ENCODE measurements around the gene VOPP1. TPM values are rescaled to one million over a fixed set of nuclear protein-coding genes. Genes with fewer than 3 reads are reported as not detected.
"Not testable (repeated sequence)": the region's sequence is repeated elsewhere in the genome, so short reads cannot be mapped to it uniquely, and the experiment has no call there.

The VOPP1 gene
- total RNA-seq, 1 experiment from 2014 or later: 49.9 TPM

DNA sequence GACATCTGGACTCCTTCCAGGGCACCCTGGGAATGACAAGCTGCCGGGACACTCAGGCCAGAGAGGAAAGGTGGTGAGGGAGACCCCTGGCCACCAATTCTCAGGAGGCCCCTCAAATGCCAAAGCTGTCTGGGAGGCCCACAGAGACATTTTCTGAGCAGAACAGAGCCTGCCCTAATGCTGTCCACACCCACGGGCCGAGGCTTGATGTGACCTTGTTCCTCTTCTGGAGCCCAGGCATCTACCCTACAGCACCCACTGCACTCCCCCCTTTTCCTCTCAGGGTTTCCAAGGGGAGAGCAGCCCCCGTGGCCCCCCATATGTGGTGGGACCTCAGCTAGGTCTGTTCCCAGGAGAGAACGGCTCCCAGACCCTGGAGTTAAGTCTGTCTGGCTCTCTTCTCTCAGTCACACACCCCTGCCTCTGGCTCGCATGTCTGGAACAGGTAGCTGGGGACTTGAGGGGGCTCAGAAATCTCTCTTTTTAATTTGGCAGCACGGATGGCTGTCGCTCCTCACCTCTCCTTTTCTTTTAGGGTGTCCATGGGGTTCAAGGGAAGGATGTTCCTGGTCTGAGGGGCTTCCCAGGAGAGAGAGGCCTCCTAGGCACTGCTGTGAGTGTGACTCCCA, 16.8 kb upstream of the VOPP1 start:
- in situ Hi-C loops (cut with HindIII; ENCODE audit: low pct_unique_long_range_greater_than_20kb, low sequenced_read_pairs): no loop called here
- DNase-seq (ENCODE audit: low read depth, low spot score): no peak

DNA sequence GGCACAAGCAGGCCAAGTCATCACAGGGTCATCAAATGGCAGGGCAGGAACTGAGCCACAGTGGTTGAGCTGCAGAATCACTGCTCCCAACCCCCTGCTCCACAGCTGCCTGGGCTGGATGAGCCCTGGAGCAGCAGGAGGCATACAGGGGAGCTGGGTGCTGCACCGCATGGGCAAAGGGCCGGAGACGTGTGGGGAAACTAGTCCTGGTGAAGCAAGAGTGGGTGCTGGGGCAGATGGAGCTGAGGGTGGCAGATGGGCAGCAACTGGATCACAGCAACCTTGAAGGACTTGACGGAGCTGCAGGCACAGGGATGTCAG, 16.0 kb upstream of the VOPP1 start:
- DNase-seq (ENCODE audit: low read depth, low spot score): no peak
- in situ Hi-C loops (cut with HindIII; ENCODE audit: low pct_unique_long_range_greater_than_20kb, low sequenced_read_pairs): no loop called here

GRCh38 chr7:55587687-55588378, 15.5 kb upstream of the VOPP1 start:
- in situ Hi-C loops (cut with HindIII; ENCODE audit: low pct_unique_long_range_greater_than_20kb, low sequenced_read_pairs): no loop called here
- no peak for DNase-seq (ENCODE audit: low read depth, low spot score)

GRCh38 chr7:55582656-55583055, 10.4 kb upstream of the VOPP1 start:
- in situ Hi-C loops (cut with HindIII; ENCODE audit: low pct_unique_long_range_greater_than_20kb, low sequenced_read_pairs); DNase-seq (ENCODE audit: low read depth, low spot score): not testable (repeated sequence)

DNA sequence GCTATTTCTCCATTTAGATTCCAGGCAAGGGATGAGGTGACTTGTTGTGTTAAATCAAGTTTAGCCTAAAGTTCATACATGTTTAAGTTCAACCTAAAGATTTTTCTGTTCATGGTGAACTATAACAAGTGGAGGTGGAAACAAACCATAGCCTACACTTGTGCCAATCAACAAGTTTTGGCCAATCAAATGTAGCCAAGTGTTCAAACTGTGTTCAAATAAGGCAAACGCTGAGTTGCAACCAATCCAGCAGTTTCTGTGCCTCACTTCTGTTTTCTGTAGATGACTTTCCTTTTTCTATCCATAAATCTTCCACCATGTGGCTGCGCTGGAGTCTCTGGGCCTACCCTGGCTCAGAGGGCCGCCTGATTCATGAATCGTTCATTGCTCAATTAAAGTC, 4.5 kb upstream of the VOPP1 start:
- no peak for DNase-seq (ENCODE audit: low read depth, low spot score)
- in situ Hi-C loops (cut with HindIII; ENCODE audit: low pct_unique_long_range_greater_than_20kb, low sequenced_read_pairs): no loop called here

- in situ Hi-C loops (cut with HindIII; ENCODE audit: low pct_unique_long_range_greater_than_20kb, low sequenced_read_pairs): no loop called here
- DNase-seq (ENCODE audit: low read depth, low spot score): no peak
Observed at GRCh38 chr7:55575733-55576132, 3.4 kb upstream of the VOPP1 start.

DNA sequence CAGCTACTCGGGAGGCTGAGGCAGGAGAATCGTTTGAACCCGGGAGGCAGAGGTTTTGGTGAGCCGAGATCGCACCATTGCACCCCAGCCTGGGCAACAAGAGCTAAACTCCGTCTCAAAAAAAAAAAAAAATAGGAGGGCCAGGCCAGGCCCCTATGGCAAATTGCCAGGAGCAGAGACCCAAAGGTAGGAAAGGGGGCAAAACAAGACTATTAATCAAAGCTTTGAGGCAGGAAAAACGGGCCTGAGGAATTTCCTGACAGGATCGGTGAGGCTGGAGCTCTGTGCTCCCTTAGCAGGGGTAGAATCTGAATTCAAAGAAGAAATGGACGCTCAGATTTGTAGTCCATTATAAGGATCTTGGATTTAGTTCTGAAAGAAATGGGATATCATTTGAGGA, 2.8 kb upstream of the VOPP1 start:
- DNase-seq (ENCODE audit: low read depth, low spot score): no peak
- in situ Hi-C loops (cut with HindIII; ENCODE audit: low pct_unique_long_range_greater_than_20kb, low sequenced_read_pairs): no loop called here

GRCh38 chr7:55574051-55574717, 1.9 kb upstream of the VOPP1 start:
- DNase-seq (ENCODE audit: low read depth, low spot score): no peak
- in situ Hi-C loops (cut with HindIII; ENCODE audit: low pct_unique_long_range_greater_than_20kb, low sequenced_read_pairs): no loop called here

- no peak for DNase-seq (ENCODE audit: low read depth, low spot score)
- in situ Hi-C loops (cut with HindIII; ENCODE audit: low pct_unique_long_range_greater_than_20kb, low sequenced_read_pairs): no loop called here
Observed at GRCh38 chr7:55573234-55573900, 1.1 kb upstream of the VOPP1 start.

- DNase-seq (ENCODE audit: low read depth, low spot score): peak; percentile 40
- in situ Hi-C loops (cut with HindIII; ENCODE audit: low pct_unique_long_range_greater_than_20kb, low sequenced_read_pairs): no loop called here
Observed at GRCh38 chr7:55571511-55572377, 558 bp downstream of the VOPP1 start.

GRCh38 chr7:55570939-55571338, 1.4 kb downstream of the VOPP1 start:
- in situ Hi-C loops (cut with HindIII; ENCODE audit: low pct_unique_long_range_greater_than_20kb, low sequenced_read_pairs): no loop called here
- no peak for DNase-seq (ENCODE audit: low read depth, low spot score)

DNA sequence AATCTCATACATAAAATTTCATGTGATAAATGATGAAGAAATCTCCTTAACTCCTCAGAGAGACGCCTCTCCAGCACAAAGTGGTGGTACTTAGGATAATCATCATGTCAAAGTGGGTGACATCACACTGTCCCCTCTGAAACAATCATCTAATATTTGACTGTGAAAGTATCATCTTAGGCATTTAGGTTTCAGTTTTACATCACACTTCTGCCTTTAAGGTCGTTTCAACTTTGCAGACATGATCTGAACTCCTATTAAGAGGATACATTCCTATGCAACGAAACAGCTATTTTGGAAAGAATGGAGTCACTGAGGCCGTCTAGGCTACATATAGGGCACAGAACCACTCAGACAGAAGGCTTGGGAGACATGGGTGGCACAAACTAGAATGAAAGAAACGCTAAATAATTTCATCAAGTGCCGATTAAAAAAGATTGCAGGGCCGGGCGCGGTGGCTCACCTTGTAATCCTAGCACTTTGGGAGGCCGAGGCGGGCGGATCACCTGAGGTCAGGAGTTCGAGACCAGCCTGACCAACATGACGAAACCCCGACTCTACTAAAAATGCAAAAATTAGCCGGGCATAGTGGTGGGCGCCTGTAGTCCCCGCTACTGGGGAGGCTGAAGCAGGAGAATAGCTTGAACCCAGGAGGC, 2.0 kb downstream of the VOPP1 start:
- in situ Hi-C loops (cut with HindIII; ENCODE audit: low pct_unique_long_range_greater_than_20kb, low sequenced_read_pairs): no loop called here
- DNase-seq (ENCODE audit: low read depth, low spot score): no peak

GRCh38 chr7:55569797-55570196, 2.5 kb downstream of the VOPP1 start:
- DNase-seq (ENCODE audit: low read depth, low spot score): no peak
- in situ Hi-C loops (cut with HindIII; ENCODE audit: low pct_unique_long_range_greater_than_20kb, low sequenced_read_pairs): no loop called here

GRCh38 chr7:55569269-55569663, 3.0 kb downstream of the VOPP1 start:
- no peak for DNase-seq (ENCODE audit: low read depth, low spot score)
- in situ Hi-C loops (cut with HindIII; ENCODE audit: low pct_unique_long_range_greater_than_20kb, low sequenced_read_pairs): no loop called here

DNA sequence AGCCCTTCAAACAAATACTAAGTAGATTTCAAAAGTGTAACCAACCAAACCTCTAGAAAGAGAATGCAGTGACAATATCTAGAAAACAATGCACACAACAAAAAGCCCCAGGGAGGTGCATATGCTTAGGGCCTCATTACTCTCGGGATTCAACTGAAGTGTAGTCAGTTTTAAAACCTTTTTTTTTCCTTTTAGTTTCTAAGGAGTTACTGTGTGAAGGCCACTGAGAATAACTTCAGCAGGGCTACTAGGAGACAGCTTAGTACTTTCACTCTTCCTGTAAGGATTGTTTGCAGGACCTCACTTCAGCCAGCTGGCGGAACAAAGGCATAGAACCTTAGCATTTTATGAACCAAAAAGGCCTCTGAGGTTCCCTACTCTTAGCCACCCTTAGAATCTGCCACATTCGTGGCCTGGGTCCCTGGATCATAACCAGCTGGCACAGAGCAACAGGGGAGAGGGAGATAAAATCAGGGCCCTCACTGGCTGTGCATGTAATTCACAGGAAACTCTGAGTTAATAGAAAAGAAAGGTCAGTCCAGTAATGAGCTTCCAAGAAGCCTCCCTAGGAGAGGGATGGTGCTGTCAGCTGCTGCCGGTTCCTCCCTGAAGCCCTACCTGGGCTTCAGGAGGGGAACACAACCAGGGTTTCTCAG, 3.6 kb downstream of the VOPP1 start:
- in situ Hi-C loops (cut with HindIII; ENCODE audit: low pct_unique_long_range_greater_than_20kb, low sequenced_read_pairs): no loop called here
- DNase-seq (ENCODE audit: low read depth, low spot score): no peak

DNA sequence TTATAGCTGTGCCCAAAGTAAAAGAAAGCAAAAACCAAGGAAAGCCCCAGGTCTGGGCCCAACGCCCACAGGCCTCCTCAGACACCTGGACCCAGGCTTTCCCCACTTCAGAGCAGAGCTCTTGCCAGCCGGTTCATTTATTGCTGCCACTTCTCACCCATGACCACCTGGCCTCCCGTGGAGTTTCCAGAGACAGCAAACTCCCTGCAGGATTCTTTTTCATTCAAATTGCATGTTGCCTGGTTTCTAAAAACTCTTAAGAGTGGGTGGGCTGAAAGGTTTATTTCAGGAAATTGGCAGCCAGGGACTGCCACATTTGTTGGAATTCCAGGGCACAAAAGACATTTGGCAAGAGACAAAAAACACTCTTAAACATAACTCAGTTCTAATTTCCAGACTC, 4.7 kb downstream of the VOPP1 start:
- no peak for DNase-seq (ENCODE audit: low read depth, low spot score)
- in situ Hi-C loops (cut with HindIII; ENCODE audit: low pct_unique_long_range_greater_than_20kb, low sequenced_read_pairs): no loop called here

DNA sequence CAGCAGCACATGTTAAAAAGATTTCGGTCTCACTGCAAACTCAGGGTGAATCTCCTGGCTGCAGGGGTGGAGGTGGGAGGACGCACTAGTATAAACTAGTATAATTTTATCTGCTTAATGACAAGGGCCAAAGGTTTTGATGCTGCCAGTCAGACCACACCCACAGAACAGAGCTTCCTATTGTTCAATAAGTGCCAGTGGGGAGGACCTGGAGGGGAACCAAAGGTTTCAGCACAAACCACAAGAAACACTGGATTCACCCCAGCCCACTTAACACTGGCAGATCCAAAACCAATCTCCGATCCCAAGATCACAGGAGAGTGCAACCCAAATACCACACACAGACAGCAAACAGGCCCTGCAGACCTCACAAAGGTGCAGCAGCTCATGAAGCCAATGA, 6.6 kb downstream of the VOPP1 start:
- DNase-seq (ENCODE audit: low read depth, low spot score): peak; percentile 30
- in situ Hi-C loops (cut with HindIII; ENCODE audit: low pct_unique_long_range_greater_than_20kb, low sequenced_read_pairs): no loop called here

All from SK-MEL-5 (cell line).